HG03442 (cell line): ENCODE data around the gene DNAJA2.

ENCODE experiments used
- ATAC-seq: cut with Tn5 transposase; IDR thresholded peaks from one replicate; pipeline ENCODE4 v1.9.1; 2021; ENCODE audit warnings: mild to moderate bottlenecking, moderate library complexity; ENCODE audit not compliant: unreplicated experiment

The DNAJA2 gene

DNA sequence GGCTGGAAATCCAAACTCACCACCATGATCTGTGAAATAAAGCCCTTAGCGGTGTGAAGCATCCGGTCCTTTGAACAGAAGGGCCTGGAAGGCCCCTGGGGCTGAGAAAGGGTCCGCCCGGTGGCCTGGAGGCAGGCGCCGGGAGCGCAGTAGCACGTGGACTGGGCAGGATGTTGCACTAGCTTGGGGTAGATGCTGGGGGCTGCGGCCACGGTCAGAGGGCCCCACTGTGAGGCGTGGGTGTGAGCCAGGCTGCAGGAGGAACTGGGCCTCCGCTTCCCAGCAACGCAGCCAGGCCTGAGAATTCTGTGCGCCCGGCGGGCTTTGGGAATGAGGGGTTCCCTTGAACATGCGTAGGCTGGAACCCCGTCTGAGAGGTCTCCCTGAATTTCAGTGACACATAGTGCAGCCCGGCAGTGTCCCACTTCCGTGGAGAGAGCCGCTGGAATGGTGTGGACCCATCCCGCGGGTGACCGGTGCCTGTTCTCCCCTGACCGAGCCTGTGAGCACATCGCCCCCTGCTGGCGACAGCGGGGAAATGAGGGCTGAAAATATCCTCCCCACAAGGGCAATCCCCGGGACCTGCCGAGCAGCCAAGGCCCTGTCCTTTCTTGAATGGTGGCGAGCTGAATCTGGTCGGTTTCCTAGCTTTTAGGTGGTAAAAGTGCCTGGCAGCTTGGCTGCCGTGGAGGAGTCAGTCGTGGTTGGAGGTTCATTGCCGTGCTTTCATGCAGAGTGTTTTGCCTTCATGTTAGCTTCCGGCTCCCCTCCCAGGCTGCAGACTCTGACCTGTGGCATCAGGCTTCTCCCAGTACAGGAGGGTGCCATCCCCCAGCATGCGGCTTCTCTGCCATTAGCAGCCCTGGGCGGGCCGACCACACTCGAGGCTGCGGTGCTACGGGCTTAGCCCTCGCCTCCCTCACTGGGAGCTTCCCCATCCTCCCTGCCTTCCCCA, 43.8 kb downstream of the DNAJA2 start:
- ATAC-seq: peak; percentile 76

DNA sequence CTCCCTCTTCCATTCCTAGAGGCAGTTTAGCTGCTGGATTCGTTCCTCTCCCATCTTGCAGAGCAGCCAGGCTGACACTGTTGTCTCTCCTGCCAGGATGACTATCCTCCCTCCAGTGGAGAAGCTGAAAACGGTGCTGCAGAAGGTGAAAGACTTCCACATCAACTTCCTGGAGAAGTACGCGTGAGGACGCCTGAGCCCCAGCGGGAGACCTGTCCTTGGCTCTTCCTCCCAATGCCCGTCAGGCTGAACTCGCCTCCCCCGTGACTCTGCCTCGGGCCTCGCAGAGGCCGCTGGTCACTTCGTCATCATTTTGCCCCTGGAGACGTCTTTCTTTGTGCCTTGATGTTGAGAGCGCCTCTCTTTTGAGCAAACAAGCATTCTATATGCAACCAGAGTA, 44.7 kb downstream of the DNAJA2 start:
- ATAC-seq: no peak

DNA sequence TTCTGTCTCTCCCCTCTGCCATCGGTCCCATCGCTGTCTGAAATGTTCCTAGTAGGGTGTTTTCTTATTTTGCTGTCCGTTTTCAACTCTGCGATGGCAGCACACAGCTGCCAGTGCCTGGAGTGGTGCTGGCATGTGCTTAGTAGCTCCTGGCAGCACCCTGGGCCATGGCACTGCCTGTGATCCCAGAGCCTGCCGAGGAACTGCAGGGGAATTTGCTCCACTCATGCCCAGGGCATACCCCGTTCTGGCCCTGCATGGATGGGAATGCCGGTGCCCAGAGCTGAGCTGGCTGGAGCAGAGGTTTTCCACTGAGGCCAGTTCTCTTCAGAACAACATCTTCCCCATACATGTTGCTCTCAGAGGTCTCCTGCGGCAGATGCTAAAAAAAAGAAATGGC, 46.2 kb downstream of the DNAJA2 start:
- ATAC-seq: no peak

DNA sequence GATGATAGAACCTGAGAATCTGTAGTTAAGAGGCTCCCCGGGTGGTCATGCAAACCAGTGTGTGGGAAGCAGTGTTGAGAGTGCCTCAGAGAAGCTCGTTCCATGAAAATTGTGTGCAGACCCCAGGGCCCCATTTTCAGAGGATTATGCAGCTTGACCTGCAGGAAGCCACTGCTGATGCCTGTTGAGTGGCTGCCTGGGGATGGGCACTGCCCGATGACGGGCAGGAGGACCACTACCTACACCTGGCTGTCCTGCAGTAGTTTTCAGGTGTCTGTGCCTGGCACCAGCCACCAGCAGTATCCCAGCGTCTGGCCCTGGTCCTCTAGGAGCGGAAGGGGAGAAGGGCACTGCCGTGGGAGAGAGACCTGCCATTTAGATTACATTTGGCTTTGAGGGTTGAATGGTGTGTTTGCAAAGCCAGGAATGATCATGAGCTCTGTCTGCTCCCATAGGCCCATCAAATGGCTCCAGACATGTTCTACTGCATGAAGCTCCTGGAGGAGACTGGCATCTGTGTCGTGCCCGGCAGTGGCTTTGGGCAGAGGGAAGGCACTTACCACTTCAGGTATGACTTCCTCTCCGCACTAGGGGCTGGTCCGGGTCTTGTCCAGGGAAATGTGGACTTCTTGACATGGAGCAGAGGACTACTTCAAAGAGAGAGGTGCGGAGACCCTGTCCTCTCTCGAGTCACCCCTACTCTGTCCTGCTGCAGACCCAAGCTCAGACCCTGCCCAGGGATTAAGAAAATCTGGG, 46.8 kb downstream of the DNAJA2 start:
- no peak for ATAC-seq

DNA sequence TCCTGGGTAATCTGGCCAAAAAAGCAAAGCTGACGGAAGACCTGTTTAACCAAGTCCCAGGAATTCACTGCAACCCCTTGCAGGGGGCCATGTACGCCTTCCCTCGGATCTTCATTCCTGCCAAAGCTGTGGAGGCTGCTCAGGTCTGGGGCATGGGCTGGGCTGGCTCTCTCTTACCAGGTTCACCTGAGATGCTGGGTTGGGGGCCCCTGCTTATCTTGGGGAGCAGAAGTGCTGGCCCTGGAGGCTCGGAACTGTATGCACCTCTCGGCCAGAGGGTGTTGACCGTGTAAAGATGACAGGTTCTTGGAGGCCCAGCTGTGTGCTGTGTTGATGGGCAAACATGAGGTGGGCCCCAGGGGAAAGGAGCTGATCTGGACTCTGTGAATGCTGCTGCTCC, 49.1 kb downstream of the DNAJA2 start:
- no peak for ATAC-seq

DNA sequence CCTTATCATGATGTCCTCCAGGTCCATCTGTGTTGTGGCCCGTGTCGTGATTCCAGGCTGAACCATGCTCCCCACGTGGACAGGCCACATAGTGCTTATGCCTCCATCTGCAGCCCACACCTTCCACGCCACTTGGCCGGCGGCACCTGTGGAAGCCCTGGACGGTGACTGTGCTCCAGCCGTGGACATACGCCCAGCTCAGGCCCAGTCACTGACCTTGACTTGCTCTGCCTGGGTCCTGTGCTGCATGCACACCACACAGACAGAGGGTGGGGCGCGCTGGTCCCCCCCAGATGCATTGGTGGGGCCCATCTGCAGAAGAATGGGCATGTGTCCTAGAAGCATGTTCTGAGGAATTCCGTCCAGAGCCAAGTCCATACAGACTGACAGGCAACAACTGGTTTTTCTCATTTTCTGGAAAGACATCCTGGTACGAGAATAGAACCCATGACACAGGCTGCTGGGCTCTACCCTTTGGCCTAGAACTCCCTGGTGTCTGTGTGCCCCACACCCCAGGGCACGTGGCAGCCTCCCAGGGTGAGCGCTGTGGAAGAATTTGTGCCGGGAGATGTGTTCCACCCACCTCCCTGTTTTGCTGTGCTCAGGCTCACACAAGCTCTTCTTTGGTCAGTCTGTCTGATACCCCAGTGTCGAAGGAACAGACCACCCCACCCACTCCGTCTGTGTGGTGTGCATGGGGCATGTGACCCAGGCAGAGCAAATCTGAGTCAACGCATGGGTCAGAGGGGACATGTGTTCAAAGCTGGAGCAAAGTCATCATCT, 49.8 kb downstream of the DNAJA2 start:
- no peak for ATAC-seq

DNA sequence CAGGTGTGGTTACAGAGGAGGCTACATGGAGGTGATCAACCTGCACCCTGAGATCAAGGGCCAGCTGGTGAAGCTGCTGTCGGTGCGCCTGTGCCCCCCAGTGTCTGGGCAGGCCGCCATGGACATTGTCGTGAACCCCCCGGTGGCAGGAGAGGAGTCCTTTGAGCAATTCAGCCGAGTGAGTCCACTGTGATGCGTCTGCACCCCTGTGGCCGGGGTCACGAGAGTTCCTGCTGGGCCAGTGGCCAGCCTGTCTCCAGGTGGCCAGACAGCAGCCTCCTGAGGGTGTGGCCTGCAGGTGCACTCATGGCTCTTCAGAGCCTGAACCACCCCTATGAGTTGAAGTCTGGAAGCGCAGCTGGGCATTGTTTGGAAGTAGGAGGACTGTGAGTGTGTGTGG, 51.2 kb downstream of the DNAJA2 start:
- ATAC-seq: no peak

DNA sequence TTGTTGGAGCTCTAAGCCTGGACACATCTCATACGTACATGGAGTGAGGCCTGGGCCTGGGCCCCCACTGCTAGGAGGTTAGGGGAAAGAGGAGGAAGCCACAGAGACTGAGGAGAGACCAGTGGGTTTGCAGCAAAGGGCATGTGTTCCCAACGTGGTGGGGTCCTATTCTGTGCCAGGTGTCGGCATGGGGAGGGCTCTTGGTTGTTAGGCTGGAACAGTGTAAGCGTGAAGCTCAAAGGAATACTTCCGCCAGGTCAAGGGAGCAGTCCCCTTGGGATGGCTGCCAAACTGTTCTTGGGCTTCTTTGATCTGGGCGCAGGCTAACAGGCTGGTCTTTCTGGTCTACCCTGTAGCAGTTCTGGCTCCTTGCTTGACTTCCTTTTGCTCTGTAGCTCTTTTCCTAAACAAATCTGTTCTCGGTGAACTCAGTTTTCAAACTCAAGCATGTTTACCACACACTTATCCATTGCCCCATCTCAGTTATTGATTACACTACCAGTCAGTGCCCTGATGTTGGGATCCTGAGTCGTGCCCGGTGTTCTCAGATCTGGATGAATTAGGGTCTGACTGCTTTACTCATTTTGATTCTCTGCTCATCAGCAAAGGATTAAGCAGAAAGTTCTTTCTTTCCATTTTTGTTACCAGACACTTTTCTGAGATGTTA, 52.9 kb downstream of the DNAJA2 start:
- ATAC-seq: no peak

DNA sequence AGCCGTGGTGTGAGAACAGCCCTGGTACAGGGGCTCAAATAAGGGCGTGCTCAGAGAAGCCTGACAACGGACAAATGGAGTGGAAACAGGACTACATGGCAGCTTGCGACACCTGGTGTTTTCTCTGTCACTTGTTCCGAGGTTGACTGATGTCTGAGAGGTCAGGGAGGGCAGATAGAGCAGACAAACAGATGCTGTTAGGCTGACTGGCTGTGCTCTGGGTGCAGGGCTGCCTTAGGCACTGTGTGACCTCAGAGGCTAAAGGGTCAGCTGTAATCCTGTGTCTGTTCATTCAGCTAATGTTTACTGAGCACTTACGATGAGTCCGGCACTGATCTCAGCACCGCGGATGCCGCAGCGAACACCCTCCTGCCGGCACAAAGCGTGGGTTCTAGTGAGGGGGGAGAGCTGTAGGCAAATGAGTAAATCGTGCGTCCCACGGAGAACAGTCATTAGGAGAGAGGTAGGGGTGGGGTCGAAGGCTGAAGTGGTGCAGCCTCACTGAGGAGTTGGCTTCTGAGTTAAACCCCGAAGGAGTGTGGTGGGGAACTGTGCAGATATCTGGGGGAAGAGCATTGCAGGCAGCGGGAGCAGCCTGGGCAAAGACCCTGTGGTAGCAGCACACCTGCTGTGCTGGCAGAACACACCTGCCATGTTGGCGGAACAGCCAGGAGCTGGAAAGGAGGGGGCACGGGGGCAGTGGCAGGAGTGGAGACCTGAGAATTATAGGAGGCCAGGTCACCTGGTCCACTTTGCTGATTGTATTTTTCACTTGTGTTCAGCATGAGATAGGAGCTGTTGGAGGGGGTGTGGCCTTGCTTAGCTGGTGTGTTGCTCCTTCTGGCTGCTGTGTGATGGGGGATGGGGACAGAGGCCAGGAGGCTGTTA, 54.3 kb downstream of the DNAJA2 start:
- ATAC-seq: peak; percentile 88

DNA sequence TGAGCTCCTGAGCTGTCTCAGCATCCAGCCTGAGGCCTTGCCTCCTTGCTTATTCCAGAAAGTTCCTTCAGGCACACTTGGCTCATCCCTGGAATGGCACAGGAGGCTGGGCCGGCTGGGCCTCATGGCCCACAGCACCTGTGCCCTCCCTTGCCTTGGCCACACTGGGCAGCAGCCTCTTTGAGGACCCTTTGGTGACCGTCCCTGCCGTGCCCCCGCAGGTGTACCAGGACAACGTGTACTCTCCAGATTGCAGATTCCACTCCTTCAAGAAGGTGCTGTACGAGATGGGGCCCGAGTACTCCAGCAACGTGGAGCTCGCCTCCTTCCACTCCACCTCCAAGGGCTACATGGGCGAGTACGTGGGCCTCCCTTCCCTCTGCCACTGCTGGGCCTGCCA, 55.1 kb downstream of the DNAJA2 start:
- no peak for ATAC-seq

DNA sequence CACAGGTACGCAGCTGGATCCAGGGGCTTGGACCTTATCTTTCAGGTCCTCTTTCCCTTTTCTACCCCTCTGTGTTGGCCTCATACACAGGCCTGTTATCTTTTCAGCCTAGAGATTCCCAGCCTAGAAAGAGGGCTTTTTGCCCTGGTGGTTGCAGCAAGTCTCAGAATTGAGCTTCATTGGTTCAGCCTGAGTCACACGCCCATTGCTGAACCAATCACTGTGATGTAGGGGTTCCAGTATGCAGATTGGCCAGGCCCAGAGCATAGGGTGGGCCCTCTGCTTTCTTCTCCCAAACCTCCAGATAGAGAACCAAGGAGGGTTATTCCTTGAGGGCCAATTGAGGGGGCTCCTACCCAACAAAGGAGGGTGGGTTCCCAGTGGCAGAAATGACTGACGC, 56.5 kb downstream of the DNAJA2 start:
- no peak for ATAC-seq

DNA sequence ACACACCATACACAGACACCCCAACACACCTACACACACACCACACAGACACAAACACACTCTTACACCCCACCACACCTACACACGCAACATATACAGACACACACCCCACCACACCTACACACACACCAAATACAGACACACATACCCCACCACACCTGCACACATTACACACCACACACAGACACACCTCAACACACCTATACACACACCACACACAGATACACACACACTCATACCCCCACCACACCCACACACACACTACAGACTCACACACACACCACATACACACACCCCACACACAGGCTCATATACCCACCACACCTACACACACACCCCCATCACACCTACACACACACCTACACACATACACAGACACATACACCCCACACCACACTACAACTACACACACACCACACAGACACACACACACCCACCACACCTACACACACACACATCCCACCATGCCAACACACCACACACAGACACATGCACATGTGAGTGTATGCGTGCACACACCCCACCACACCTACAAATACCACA, 57.9 kb downstream of the DNAJA2 start:
- no peak for ATAC-seq

DNA sequence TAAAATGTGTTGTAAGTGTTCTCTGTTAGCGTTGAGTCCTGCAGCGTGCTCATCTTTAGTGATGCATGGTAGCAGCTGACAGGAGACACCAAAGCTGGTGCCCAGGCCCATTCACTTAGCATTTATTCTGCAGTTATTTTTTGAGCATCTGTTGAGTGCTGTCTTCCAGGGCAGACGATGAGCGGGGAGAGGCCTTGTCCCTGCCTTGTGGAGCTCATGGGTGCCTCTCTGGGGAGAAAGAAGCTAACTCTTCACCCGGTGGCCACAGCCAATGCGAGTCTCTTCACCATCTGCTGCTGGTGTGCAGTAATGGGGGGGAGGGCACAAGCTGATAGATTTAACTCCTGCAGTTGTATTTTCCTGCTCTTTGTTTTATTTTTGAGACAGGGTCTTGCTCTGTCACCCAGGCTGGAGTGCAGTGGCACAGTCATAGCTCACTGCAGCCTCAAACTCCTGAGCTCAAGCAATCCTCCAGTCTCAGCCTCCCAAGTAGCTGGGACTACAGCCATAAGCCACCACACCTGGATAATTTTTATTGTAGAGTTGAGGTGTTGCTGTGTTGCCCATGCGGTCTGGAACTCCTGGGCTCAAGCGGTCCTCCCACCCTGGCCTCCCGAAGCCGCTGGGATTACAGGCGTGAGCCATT, 58.8 kb downstream of the DNAJA2 start:
- no peak for ATAC-seq

DNA sequence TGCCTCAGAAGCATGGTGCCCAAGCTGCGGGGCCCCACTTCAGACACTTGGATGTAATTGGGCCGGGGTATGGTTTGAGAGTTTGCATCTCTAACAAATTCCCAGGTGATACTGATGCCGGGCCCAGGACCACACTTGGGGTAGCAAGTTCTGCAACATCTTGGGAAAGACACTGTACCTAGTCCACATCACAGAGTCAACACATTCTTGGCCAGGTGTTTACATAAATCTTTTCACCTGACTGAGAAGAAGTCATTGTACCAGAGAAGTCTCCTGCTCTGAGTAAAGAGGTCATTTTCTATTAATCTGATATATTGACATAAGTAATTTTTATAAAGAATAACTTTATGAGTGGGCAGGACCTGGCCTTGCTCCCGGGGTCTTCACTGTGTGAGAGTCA, 61.8 kb downstream of the DNAJA2 start:
- ATAC-seq: no peak

DNA sequence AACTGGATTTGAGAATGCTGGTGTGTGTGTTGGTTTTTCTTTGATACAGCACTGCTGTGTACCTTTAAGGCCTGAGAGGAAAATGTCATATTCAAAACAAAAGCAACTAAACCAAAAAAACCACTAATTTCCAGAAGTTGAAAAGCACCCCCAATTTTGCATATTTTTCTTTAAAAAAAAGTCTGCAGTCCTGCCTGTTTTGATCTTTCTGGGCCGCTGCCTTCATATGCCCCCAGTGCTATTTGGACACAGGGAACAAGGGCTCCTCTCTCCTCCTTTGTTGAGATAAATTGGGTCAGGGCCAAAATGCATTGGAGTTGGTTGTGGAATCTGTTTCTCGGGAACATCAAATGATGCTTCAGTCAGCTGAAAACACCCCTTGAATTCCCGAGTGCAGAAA, 62.4 kb downstream of the DNAJA2 start:
- ATAC-seq: peak; percentile 62

DNA sequence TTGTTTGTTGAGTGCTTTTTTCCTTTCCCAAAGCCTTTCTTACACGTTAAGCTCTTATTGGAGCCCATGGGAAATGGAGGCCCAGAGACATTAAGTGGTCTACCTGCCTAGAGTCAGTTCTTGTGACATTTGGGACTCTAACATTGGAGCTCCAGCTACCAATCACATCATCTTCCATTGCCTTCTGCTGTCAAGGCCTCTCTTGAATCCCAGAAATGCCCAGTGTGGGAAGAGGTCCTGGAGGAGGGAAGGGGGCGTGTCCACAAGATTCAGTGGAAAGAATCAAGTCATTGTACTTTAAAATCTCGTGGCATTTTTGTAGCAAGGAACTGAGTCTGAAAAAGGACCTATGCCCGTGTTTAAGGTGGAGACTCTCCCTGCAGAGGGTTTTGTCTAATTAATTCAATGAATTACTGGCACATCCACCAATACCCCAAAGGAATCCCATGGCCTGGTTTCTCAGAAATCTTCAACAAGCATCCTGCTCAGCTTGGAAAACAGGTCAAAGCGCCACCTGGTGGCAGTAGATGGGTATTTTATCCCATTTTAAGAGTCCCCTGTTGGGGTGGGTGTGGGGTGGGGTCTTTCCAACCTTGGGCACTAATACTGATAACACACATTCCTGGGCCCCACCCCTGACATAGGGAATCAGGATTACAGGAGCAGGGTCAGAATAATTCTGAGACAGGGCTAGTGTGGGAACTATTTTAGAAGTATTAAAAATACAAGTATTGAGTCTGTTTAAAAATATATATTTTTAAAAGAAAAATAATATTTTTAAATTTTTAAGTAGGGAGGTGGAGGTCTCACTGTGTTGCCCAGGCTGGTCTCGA, 64.7 kb downstream of the DNAJA2 start:
- ATAC-seq: no peak

DNA sequence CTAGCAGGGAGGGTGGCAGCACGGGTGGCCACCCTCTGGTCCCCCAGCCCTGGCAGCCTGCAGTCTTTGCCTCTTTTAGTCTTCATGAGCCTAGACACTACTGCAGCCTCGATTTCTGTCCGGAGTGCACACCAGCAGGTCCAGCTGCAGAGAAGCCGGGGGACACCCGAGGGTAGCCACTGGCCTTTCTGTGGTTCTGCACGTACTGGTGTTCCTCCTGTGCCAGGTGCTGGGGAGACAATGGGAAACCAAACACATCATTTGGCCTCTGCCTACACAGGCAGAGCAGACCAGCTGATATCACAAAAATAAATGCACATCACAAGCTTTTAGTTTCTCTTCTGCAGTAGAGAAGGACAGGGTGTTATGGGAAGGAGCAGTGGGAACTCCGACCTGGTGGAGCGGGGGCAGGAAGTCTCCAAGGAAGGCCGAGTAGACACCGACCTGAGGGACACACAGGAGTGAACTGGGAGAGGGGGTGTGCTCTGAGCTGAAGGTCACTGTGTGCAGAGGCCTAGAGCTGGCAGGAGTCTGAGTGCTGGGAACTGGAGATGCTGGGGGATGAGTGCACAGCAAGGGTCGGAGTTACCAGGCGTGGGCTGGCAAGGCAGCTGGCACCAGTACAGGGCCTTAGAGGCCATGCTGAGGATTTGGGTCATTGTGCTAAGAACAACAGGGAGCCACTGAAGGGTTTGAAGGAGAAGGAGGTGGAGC, 66.3 kb downstream of the DNAJA2 start:
- ATAC-seq: no peak
